Measurements from ENCODE around the gene ATP2A2. TPM values are rescaled to one million over a fixed set of nuclear protein-coding genes. Genes with fewer than 3 reads are reported as not detected.

The ATP2A2 gene
- total RNA-seq, 1 donor from 2014 or later, result 131 TPM

DNA sequence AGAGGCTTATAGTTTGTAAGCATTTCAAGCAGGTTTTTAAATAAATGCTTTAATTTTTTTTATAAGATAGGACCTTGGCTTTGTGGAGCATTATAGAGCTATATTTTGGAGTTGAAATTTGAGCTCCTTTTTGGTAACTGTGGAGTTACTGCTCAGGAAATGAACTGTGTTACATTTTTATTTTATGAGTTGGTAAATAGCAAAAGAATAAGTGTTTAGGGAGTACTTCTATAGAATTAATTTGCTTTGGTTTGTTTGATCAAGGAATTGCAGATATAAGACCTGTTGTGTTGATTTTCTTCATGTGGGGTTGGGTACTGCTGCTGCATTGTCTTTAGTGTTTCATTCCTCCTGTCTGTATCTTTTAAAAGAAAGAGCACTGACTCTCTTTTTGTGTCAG is 3.5 kb downstream of the ATP2A2 start:
- DNase-seq (ENCODE audit: low spot score), result no peak
- intact Hi-C loops (cut with DNase I), result no loop called here
- ATAC-seq, result no peak

DNA sequence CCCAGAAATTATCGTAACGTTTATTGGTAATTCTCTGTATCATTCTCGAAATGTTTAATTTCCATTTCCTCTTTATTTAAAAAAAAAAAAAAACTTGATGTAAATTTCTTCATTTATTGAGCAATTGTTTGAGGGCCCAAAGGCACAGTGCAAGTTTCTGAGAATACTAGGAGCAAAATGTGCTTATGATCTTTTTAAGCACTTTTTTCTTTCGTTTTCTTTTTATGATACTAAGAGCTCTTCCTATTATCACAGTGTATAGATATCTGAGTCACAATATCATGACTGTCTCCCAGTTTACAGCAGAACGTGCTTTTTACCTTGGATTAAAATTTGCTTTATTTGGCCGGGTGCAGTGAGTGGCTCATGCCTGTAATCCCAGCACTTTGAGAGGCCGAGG is 5.6 kb downstream of the ATP2A2 start:
- intact Hi-C loops (cut with DNase I), result no loop called here
- DNase-seq (ENCODE audit: low spot score), result no peak
- ATAC-seq, result peak; percentile 46

DNA sequence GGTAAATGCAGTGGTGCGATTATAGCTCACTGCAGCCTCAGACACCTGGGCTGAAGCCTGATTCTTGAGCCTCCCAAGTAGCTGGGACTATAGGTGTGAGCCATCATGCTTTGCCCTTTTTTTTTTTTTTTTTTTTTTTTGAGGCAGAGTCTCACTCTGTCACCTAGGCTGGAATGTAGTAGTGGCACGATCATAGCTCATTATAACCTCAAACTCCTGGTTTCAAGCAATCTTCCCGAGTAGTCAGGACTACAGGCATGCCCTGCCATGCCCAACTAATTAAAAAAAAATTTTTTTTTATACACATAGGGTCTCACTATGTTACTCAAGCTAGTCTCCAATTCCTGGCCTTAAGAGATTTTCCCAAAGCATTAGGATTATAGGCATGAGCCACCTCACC is 6.9 kb downstream of the ATP2A2 start:
- intact Hi-C loops (cut with DNase I), result no loop called here
- ATAC-seq (no peak), DNase-seq (ENCODE audit: low spot score) (no peak)

DNA sequence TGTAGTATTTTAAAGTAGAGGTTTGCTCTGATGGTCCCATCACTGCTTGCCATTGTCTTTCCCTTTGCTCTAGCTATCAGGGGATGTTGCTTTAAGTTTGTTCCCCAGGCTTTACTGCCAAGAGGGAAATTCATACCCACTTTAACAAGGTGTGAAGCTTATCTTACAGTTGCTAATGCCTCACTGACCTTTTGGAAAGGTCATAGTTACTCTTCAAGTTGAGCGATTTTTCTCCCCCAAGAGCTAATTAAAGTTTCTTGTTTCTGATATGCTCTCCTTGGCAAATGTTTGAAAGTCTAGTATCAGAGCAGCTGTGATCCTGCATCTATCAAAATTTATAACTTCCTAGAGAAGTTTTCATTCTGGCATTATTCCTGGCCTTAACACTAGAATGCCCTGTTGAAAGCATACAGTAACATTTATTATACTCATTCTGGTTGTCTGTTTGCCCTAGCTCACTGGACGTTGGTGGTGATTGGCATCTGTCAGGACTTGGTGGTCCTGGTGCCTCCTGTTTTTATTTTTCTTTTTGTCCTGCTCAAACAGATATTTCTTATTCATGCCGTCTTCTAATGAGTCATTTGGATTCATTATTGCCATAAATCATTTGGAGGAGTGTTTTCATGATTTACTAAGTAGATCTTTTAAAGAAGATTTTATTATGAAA is 8.1 kb downstream of the ATP2A2 start:
- ATAC-seq, result no peak
- no peak for DNase-seq (ENCODE audit: low spot score)
- intact Hi-C loops (cut with DNase I), result no loop called here

DNA sequence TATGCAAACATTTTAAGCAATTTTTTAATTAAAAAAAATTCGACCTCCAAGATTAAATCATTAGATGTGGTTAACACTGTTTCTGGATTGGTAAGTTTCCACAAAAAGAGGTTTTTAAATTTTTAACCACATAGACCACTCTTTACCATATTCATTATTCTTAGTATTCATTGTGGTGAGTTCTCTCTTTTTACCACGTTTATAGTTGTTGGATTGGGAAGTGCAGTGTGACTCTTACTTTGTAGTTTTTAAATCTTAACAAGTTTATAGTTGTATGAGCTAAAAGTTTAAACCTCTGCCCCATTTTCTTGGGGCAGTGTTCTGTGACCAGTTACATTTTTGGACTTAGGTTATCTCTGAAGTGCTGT is 8.6 kb downstream of the ATP2A2 start:
- no peak for ATAC-seq
- DNase-seq (ENCODE audit: low spot score), result no peak
- intact Hi-C loops (cut with DNase I), result no loop called here

DNA sequence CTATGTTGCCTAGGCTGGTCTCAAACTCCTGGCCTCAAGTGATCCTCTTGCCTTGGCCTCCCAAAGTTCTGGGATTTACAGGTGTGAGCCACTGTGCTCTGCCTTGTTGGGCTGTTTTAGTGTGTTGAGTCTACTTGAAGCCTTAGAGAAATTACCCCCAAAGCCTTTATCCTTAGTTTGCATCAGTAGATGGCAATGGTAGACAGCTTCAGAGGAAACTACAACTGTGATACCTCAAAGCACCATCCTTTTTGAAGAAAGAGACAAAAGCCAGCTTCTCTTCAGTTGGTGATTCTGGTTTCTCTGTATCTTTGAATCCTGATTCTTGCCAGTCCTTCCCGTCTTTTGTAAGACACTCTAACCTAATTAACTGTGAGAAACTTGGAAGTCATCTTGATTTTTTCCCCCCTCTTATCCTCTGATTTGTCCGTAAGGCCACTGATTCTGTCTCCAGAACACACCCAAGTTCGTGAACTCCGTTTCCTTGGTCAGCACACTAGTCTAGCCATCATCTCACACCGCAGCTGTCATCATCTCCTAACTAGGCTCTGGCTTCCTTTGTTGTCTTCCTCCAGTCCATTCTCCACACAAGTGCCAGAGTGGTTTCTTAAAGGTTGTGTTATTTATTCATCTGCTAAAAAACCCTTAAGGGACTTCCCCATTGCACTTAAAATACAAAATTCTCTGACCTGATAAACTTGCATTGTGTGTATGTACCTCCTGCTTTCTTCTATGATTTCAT is 20.2 kb downstream of the ATP2A2 start:
- intact Hi-C loops (cut with DNase I), result no loop called here
- ATAC-seq (peak; percentile 77), DNase-seq (ENCODE audit: low spot score) (no peak)

DNA sequence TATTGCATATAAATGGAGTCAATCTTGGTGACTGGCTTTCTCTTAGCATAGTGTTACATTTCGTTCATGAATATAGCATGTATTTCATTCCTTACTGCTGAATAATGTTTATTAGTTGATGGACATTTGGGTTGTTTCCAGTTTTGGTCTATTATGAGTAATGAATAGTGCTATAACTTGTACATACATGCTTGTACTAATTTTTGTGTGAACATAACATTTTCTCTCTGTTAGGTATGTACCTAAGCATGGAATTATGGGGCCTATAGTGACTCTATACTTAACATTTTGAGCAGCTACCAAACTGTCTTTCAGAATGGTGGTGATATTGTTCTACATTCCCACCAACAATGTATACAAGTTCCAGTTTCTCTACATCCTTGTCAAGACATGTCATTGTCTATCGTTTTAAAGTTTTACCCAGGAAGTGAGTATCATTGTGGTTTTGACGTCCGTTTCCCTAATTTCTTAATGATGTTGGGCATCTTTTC is 23.1 kb downstream of the ATP2A2 start:
- ATAC-seq (no peak), DNase-seq (ENCODE audit: low spot score) (no peak)
- intact Hi-C loops (cut with DNase I), result no loop called here

DNA sequence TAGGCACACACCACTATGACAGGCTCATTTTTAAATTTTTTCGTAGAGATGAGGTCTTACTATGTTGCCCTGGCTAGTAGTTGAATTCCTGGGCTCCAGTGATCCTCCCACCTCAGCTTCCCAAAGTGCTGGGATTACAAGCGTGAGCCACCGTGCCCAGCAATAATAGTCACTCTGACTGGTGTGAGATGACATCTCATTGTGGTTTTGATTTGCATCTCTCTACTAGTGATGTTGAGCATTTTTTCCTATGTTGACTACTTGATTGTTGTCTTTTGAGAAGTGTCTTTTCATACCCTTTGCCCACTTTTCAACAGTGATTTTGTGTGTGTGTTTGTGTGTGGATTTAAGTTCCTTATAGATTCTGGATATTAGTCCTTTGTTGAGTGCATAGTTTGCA is 26.3 kb downstream of the ATP2A2 start:
- DNase-seq (ENCODE audit: low spot score) (no peak), ATAC-seq (no peak)
- intact Hi-C loops (cut with DNase I), result no loop called here

DNA sequence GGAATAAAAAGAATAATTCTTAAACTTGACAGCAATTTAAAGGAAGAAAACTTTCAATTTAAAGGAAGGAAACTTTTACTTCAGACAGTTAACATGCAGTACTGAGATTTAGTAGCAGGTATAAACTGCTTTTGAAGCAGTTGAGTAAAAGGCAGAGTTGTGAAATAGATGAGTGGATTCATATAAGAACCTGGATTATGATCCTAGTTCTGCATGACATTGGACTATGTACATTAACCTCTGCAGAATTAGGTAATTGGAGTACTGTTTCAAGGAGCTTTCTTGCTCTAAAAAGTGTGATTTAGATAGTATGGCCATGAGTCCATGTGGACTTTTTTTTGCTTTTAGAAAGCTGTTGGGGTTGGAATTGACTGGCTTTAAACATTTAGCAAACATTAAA is 29.7 kb downstream of the ATP2A2 start:
- DNase-seq (ENCODE audit: low spot score) (no peak), ATAC-seq (no peak)
- intact Hi-C loops (cut with DNase I), result no loop called here

DNA sequence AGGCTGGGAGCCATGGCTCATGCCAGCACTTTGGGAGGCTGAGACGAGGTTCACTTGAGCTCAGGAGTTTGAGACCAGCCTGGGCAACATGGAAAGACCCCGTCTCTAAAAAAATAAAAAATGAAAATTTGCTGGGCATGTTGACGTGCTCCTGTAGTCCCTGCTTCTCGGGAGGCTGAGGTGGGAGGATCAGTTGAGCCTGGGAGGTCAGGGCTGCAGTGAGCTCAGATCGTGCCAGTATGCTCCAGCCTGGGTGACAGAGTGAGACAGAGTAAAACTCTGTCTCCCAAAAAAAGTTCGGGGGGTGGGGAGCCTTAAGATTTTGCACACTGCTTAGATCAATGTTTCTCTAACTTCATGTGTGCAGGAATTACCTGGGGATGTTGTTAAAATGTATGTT is 30.9 kb downstream of the ATP2A2 start:
- ATAC-seq, result no peak
- no peak for DNase-seq (ENCODE audit: low spot score)
- intact Hi-C loops (cut with DNase I), result no loop called here

DNA sequence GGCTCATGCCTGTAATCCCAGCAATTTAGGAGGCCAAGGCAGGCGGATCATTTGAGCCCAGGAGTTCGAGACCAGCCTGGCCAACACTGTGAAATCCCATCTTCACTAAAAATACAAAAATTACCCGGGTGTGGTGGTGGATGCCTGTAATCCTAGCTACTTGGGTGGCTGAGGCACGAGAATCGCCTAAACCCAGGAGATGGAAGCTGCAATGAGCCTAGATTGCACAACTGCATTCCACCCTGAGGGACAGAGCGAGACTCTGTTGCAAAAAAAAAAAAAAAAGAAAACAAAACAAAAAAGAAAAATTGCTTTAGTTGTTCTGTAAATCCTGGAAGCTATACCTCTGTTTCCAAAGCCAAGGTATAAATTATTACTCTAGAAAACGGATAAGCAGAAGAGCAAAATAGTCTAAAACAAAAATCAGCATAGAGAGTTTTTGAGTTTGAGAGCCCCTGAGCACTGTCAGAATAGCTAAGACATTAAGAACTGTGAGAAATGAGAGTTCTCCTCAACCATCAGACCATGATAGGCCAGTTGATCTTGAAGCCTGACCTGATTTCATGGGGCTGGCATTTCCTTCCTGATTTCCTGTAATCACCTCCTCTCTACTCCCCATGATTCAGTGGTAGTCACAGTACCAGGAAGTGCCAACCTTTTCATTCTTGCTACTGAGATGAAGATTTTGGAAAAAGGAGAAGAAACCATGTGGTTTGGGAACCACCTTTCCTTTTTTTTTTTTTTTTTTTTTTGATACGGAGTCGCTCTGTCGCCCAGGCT is 31.7 kb downstream of the ATP2A2 start:
- ATAC-seq, result peak; percentile 46
- DNase-seq (ENCODE audit: low spot score), result no peak
- intact Hi-C loops (cut with DNase I), result no loop called here

DNA sequence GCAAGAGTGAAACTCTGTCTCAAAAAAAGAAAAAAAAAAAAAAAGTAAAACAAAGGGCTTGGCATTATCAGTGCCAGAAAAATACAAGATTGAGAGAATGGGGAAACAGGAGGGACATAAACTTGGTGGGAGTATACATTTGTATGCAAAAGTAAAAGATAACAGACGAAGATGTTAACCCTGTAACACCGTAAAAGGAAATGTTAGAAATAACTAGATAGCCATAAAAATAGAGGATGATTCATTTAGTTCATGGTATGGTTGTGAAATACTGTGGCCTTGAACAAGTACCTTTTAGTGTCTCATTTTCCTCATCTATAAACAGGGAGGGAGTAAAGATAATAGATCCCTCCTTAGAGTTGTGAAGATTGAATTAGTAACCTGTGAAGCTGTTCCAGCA is 33.3 kb downstream of the ATP2A2 start:
- no peak for ATAC-seq
- no peak for DNase-seq (ENCODE audit: low spot score)
- intact Hi-C loops (cut with DNase I), result no loop called here

DNA sequence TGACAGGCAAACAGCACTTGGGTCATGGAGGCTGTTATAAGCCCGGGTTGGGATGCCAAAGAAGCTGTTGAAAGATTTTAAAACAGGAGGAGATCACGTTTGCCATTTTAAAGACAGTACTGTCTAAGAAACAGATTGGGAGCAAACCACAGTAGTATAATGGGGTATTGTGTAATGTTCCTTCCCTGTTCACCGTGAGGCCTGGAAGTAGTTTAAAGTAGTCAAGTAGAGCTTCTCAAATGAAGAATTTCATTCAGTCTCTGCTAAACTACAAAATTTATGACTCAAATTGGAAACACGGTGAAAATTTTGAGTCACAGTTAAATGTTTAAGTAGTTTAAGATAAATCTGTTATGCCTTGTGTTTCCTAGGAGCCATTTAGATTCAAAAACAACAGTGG is 35.8 kb downstream of the ATP2A2 start:
- ATAC-seq, result peak; percentile 96
- intact Hi-C loops (cut with DNase I), result no loop called here

DNA sequence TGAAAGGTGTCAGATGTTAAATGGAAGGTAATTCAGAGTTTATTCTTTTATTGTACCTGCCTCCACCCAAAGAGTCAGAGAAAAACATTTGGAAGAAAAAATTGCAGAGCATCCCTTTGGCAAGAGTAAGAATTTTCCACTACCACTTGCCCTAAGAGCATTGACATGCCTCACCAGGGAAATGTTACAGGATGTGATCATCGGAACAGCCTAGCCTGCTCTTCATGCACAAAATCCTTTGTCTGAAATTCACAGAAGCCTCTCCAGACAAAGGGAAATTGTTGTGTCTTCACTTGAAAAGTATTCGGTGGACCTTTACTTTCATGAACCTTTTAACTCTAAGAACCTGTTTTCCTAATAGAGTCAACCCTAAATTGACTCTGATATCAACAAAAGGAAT is 36.9 kb downstream of the ATP2A2 start:
- DNase-seq (ENCODE audit: low spot score) (no peak), ATAC-seq (peak; percentile 85)
- intact Hi-C loops (cut with DNase I), result no loop called here

More for the DNA sequence above, 35.8 kb downstream of the ATP2A2 start:
- DNase-seq (ENCODE audit: low spot score), result no peak

DNA sequence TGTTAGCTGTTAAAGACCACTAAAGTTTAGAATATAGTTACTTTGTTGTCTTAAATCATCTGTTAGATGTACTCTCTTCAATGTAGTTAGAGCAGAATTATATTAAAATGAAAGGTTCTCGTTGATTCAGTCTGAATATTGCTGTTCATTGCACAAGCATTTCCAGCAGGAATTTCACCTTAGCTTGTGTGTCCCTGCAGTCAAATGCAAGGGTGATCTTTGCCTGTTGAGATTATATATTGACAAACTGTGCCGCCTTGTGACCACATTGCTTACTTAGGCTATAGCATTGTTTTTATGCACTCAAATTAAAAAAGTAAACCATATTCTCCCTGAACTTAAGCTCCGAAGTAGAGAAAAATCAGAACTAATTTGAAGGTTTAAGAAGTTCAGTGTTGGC is 39.5 kb downstream of the ATP2A2 start:
- DNase-seq (ENCODE audit: low spot score), result no peak
- intact Hi-C loops (cut with DNase I), result no loop called here
- ATAC-seq, result no peak

DNA sequence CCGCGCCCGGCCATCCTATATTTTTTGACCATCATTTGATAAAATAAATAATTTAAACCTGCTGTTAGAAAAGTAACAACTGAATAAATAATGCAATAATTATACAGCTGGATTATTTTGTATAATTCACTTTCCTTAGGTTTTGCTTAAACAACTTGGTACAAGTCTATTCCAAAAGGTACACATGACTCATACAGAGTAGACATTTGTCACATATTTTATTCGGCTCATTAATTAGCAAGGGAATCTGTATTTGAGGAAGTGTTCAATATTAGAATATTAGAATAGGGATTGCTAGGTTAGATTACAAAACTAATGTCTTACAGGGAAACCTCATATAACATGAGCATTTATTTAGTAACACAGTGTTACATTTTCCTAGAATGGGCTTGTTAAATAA is 48.7 kb downstream of the ATP2A2 start:
- no peak for ATAC-seq
- no peak for DNase-seq (ENCODE audit: low spot score)
- intact Hi-C loops (cut with DNase I), result no loop called here

DNA sequence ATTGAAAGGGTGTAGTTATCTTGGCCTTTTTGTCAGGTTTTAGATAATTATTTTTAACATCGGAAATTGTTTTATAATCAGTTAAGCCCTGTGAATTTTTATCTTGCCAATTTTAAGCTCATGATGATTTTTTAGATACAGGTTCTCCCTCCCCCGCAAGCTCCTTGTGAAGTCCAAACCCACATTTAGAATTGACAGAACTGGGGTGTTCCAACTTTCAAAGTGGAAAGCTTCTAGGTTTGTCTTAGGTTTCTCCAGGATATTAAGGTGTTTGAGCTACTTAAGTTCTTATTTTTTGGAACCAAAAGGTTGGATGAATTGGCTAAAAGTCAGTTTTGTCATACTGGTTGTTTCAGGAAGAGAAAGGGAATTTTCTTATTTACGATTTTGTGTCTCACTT is 49.1 kb downstream of the ATP2A2 start:
- DNase-seq (ENCODE audit: low spot score), result no peak
- ATAC-seq, result no peak
- intact Hi-C loops (cut with DNase I), result no loop called here

DNA sequence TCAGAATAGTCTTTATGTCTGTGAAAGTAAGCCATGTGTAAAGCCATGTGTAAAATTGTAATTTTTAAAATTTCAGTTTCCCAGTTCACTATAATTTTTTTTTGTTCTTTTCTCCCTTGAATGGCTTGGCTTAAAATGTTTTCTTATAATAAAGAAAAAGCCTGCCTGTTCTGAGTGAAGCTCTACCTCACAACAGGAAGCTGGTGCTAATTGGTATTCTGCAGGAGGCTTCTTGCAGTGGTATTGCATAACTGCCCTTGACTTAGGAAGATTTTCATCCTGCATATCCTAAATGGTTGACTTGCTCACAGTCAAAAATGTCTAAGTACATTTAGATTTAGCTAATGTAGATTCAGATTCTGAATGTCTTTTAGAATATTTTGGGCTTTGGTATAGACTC is 49.5 kb downstream of the ATP2A2 start:
- intact Hi-C loops (cut with DNase I), result no loop called here
- ATAC-seq (no peak), DNase-seq (ENCODE audit: low spot score) (no peak)

DNA sequence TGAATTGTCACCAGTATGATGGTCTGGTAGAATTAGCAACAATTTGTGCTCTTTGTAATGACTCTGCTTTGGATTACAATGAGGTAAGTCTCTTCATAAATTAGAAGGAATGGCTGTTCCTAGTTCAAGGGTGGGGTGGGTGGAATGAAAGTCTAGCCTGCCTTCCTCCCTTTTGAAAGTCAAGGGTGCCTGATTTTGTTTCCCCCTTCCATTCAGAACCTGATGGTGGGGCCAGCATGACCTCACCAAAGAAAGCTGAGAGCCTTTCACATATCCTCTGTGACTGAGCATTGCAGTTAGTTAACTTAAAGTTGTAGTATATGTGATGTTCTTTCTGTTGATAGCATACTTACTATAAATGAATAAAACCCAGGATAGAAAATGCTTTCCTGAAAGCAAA is 52.2 kb downstream of the ATP2A2 start:
- intact Hi-C loops (cut with DNase I), result no loop called here
- DNase-seq (ENCODE audit: low spot score), result no peak
- ATAC-seq, result no peak

DNA sequence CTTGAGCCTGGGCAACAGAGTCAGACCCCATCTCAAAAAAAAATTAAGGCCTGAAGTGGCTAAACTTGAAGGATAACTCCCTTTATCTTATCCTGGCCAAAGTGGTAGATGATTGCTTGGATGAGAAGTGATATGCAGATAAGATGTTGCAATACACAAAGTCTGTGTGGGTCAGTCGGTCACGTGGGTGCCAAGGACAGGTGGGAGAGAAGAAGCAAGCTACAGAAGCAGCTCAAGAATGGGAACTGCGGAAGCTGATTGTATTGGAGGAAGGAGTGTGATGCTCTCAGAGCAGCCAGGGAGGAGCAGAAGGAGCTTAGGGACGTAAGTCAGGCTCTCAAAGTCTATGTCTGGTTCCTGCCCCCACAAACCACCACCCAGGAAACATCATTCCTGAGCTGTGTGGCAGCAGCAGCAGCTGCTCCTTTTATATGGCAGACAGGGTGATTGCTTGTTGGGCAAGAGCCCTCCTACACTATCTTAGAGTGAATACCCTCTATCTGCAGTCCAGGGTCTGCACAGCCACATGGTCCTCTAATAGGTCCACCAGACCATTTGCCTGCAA is 54.5 kb downstream of the ATP2A2 start:
- ATAC-seq, result no peak
- intact Hi-C loops (cut with DNase I), result no loop called here

More for the DNA sequence above, 54.5 kb downstream of the ATP2A2 start:
- no peak for DNase-seq (ENCODE audit: low spot score)
